HG02852 (cell line): ENCODE data around the gene EXOC6.

Experiments
- ATAC-seq: cut with Tn5 transposase; IDR thresholded peaks from one replicate; pipeline ENCODE4 v1.9.1; 2021; ENCODE audit warnings: mild to moderate bottlenecking, moderate library complexity; ENCODE audit not compliant: unreplicated experiment

EXOC6 gene

GRCh38 chr10:93103953-93104352 lies 255.6 kb downstream of the EXOC6 start:
- no peak for ATAC-seq

GRCh38 chr10:93106631-93107072 lies 258.3 kb downstream of the EXOC6 start:
- ATAC-seq = no peak
